Neural progenitor cell (in vitro differentiated cells): ENCODE data around the gene EMP2. TPM values are rescaled to one million over a fixed set of nuclear protein-coding genes. Genes with fewer than 3 reads are reported as not detected.
A peak's percentile ranks its signal among the peaks of the same experiment; 100 is the strongest.

Experiments
- DNase-seq: peaks from one replicate; pipeline ENCODE4 v3.0.0-alpha.2; 2016; ENCODE audit warnings: low spot score
- H2AFZ ChIP-seq: fragments of 200-600 bp; sonication (generic); replicated peaks from 2 replicates; pipeline ENCODE4 v1.6.1; 2016; ENCODE audit warnings: antibody characterized with exemption
- H3F3A ChIP-seq: fragments of 200-600 bp; sonication (generic); 2 replicates; pipeline ENCODE4 v1.6.1; 2016; ENCODE audit warnings: antibody characterized with exemption, low read depth
- H3K27ac ChIP-seq: fragments of 200-600 bp; sonication (generic); 2 replicates; pipeline ENCODE4 v1.5.1; 2016; ENCODE audit warnings: mild to moderate bottlenecking
- H3K27me3 ChIP-seq: fragments of 200-600 bp; sonication (generic); 2 replicates; pipeline ENCODE4 v1.6.1; 2016; ENCODE audit warnings: mild to moderate bottlenecking, moderate library complexity
- H3K36me3 ChIP-seq: fragments of 200-600 bp; sonication (generic); 2 replicates; pipeline ENCODE4 v1.5.1; 2016
- H3K4me1 ChIP-seq: fragments of 200-600 bp; sonication (generic); 2 replicates; pipeline ENCODE4 v1.6.1; 2016; ENCODE audit warnings: mixed run types
- H3K4me2 ChIP-seq: fragments of 200-600 bp; sonication (generic); 2 replicates; pipeline ENCODE4 v1.6.1; 2016
- H3K4me3 ChIP-seq: fragments of 200-600 bp; sonication (generic); 2 replicates; pipeline ENCODE4 v1.5.1; 2016
- H3K79me2 ChIP-seq: fragments of 200-600 bp; sonication (generic); 2 replicates; pipeline ENCODE4 v1.6.1; 2016; ENCODE audit warnings: low read depth
- H3K9ac ChIP-seq: fragments of 200-600 bp; sonication (generic); 2 replicates; pipeline ENCODE4 v1.6.1; 2016
- H3K9me3 ChIP-seq: fragments of 200-600 bp; sonication (generic); 2 replicates; pipeline ENCODE4 v1.5.1; 2016; ENCODE audit warnings: low read depth
- H4K20me1 ChIP-seq: fragments of 200-600 bp; sonication (generic); 2 replicates; pipeline ENCODE4 v1.6.1; 2016; ENCODE audit warnings: low read depth
- H3K27ac Mint-ChIP-seq: 3 replicates; pipeline ENCODE4 v1.8.0; 2021; ENCODE audit warnings: mixed read lengths
- H3K27me3 Mint-ChIP-seq: 2 replicates; pipeline ENCODE4 v1.8.0; 2022; ENCODE audit warnings: low read depth, mild to moderate bottlenecking, inconsistent platforms, moderate library complexity, mixed read lengths; ENCODE audit not compliant: insufficient read depth
- H3K36me3 Mint-ChIP-seq: 3 replicates; pipeline ENCODE4 v1.8.0; 2021; ENCODE audit warnings: mixed read lengths
- H3K4me1 Mint-ChIP-seq: 3 replicates; pipeline ENCODE4 v1.8.0; 2021; ENCODE audit warnings: mixed read lengths
- H3K4me3 Mint-ChIP-seq: 3 replicates; pipeline ENCODE4 v1.8.0; 2021; ENCODE audit warnings: mild to moderate bottlenecking, moderate library complexity, mixed read lengths
- H3K9me3 Mint-ChIP-seq: 3 replicates; pipeline ENCODE4 v1.8.0; 2020; ENCODE audit warnings: mixed read lengths
- EZH2 ChIP-seq: fragments of 200-600 bp; sonication (generic); IDR thresholded peaks from 2 replicates; pipeline ENCODE4 v1.6.1; 2017; ENCODE audit warnings: antibody characterized with exemption, mild to moderate bottlenecking, moderate library complexity
- EZH2phosphoT487 ChIP-seq: fragments of 200-600 bp; sonication (generic); IDR thresholded peaks from 2 replicates; pipeline ENCODE4 v1.6.1; 2017; ENCODE audit warnings: antibody characterized with exemption
- total RNA-seq: library from RNA; depleted of rRNA; stranded (reverse); fragments of >200 nt; gene quantifications from 2 replicates; pipeline ENCODE4 v1.2.3, GENCODE V29; 2015; ENCODE audit warnings: low replicate concordance
- TF ChIP-seq, protein P1 (sequence below): fragments of 200-600 bp; sonication (generic); IDR thresholded peaks from 2 replicates; pipeline ENCODE4 v1.5.1; 2017; ENCODE audit warnings: antibody characterized with exemption, mild to moderate bottlenecking

EMP2 gene
- total RNA-seq, 1 donor from 2014 or later: 15.8 TPM

DNA sequence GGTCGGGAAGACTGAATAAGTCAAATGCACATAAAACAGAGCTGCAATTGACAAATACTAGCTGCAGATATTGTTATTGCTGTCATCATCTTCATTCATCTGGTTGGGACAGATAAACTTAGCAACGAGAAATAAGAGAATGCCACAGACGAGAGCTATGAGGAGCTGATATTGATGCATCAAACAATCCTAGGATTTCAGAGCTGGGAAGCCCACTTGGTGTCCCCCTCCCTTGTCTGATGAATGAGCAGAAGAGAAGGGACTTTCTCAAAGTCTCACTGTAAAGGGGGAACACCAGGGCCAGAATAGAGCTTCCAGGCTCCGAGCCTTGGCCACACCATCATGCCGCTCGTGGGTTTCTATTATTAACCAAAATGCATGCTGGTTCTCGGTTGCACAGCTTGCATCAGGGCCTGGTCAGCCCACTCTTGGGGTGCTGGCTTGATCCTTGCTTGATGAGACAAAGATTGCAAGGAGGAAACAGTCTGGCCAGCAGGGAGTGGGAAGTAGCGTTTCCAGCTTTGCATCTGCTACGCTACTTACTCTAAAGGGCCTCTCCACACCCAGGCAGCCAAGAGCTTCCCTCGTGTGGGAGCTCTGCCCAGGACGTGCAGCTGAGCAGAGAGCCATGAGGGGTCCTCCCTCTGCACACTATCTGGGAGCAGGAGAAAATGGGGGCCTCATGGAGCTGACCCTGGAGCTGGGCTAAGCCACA lies 28.4 kb upstream of the EMP2 start:
- Histone ChIP-seq H3F3A (peaks cover 13% of the 10 kb centered on the region), H4K20me1 (no peaks in the 10 kb centered on the region), H3K4me2 (no peak overlapping the region), H3K36me3 (no peaks in the 10 kb centered on the region), H3K4me3 (no peak overlapping the region), H3K27me3 (no peaks in the 10 kb centered on the region), H3K4me1 (peaks cover 15% of the 10 kb centered on the region), H3K79me2 (no peaks in the 10 kb centered on the region), H3K9me3 (no peaks in the 10 kb centered on the region), H3K9ac (no peak overlapping the region), H2AFZ (peak overlapping the region; percentile 43), H3K27ac (no peak overlapping the region)
- no peaks in the 10 kb centered on the region for H3K36me3 Mint-ChIP-seq
- no peaks in the 10 kb centered on the region for H3K27me3 Mint-ChIP-seq
- no peak for DNase-seq
- no peak overlapping the region for H3K4me3 Mint-ChIP-seq
- no peak overlapping the region for H3K27ac Mint-ChIP-seq
- H3K9me3 Mint-ChIP-seq: no peaks in the 10 kb centered on the region
- H3K4me1 Mint-ChIP-seq: peaks cover 25% of the 10 kb centered on the region
- TF ChIP-seq EZH2: no peak
- TF ChIP-seq EZH2phosphoT487: no peak
- TF ChIP-seq, protein P1, sequence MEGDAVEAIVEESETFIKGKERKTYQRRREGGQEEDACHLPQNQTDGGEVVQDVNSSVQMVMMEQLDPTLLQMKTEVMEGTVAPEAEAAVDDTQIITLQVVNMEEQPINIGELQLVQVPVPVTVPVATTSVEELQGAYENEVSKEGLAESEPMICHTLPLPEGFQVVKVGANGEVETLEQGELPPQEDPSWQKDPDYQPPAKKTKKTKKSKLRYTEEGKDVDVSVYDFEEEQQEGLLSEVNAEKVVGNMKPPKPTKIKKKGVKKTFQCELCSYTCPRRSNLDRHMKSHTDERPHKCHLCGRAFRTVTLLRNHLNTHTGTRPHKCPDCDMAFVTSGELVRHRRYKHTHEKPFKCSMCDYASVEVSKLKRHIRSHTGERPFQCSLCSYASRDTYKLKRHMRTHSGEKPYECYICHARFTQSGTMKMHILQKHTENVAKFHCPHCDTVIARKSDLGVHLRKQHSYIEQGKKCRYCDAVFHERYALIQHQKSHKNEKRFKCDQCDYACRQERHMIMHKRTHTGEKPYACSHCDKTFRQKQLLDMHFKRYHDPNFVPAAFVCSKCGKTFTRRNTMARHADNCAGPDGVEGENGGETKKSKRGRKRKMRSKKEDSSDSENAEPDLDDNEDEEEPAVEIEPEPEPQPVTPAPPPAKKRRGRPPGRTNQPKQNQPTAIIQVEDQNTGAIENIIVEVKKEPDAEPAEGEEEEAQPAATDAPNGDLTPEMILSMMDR: no peak

DNA sequence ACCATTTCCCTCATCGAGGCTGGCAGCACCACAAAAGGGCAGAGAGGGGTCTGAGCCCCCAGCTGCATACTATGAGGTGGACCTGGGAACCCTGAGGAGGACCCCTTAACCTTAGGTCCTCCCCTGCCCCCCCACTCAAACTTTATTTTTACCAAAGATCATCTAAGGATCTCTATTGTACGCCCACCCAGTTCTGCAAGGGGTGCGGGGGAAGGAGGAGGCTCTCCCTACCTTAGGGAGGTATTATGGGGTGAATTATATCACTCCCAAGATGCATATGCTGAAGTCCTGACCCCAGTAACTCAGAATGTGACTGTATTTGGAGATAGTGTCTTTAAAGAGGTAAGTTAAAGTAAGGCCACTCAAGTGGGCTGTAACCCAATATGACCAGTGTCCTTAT lies 26.8 kb upstream of the EMP2 start:
- DNase-seq: no peak
- H3K4me1 ChIP-seq: peaks cover 15% of the 10 kb centered on the region
- H3K27me3 ChIP-seq: no peaks in the 10 kb centered on the region
- no peak overlapping the region for H3K9ac ChIP-seq
- no peak overlapping the region for H3K27ac Mint-ChIP-seq
- no peak overlapping the region for H3K4me3 Mint-ChIP-seq
- H3K36me3 Mint-ChIP-seq: no peaks in the 10 kb centered on the region
- no peaks in the 10 kb centered on the region for H3K9me3 Mint-ChIP-seq
- H2AFZ ChIP-seq: no peak overlapping the region
- no peak overlapping the region for H3K4me3 ChIP-seq
- H3K27ac ChIP-seq: no peak overlapping the region
- no peaks in the 10 kb centered on the region for H3K79me2 ChIP-seq
- TF ChIP-seq, protein P1: no peak
- no peak for TF ChIP-seq EZH2phosphoT487
- TF ChIP-seq EZH2: no peak
- no peaks in the 10 kb centered on the region for H3K36me3 ChIP-seq
- H3K9me3 ChIP-seq: no peaks in the 10 kb centered on the region
- H3K4me2 ChIP-seq: peak overlapping the region; percentile 53
- H4K20me1 ChIP-seq: no peaks in the 10 kb centered on the region
- H3F3A ChIP-seq: peaks cover 13% of the 10 kb centered on the region
- H3K27me3 Mint-ChIP-seq: peaks cover 5% of the 10 kb centered on the region
- H3K4me1 Mint-ChIP-seq: peaks cover 25% of the 10 kb centered on the region

DNA sequence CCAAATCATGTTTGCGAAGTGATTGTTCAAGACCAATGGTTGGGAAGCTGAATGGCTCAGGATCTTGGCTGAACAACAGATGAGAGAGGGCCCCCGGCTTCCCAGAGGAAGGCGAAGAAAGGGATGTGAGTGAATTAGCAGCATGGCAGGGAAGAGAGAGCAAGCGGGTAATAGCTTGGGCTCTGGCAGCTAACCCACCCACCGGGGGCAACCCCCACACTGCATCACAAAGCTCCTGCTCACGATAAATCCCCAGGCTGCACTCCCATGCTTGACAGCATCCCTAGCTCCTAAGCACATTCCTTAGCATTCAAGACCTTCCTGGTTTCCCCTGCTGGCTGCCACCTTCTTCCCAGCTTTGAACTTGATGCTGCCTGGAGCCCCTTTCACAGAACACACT lies 26.2 kb upstream of the EMP2 start:
- Histone ChIP-seq H4K20me1 (no peaks in the 10 kb centered on the region), H3K36me3 (no peaks in the 10 kb centered on the region), H3K4me3 (no peak overlapping the region), H3K27ac (peak overlapping the region; percentile 4), H3K4me1 (peaks cover 15% of the 10 kb centered on the region), H3K79me2 (no peaks in the 10 kb centered on the region), H3K4me2 (peak overlapping the region; percentile 53), H3K9ac (no peak overlapping the region), H3K9me3 (no peaks in the 10 kb centered on the region), H3F3A (peaks cover 13% of the 10 kb centered on the region), H3K27me3 (no peaks in the 10 kb centered on the region), H2AFZ (no peak overlapping the region)
- peaks cover 5% of the 10 kb centered on the region for H3K27me3 Mint-ChIP-seq
- no peak overlapping the region for H3K4me3 Mint-ChIP-seq
- peaks cover 25% of the 10 kb centered on the region for H3K4me1 Mint-ChIP-seq
- no peak overlapping the region for H3K27ac Mint-ChIP-seq
- H3K36me3 Mint-ChIP-seq: no peaks in the 10 kb centered on the region
- peak; percentile 62 for DNase-seq
- no peaks in the 10 kb centered on the region for H3K9me3 Mint-ChIP-seq
- TF ChIP-seq, protein P1: no peak
- no peak for TF ChIP-seq EZH2
- TF ChIP-seq EZH2phosphoT487: no peak
